AG04449 (cell line): ENCODE measurements around the gene SLCO2A1.
A peak's percentile ranks its signal among the peaks of the same experiment; 100 is the strongest.

Experiments
- CTCF ChIA-PET: fragments of 350-600 bp; formaldehyde crosslinking; extraction: SDS; loops from one replicate; lab custom pipeline; 2021; ENCODE audit warnings: antibody characterized with exemption; lab: Yijun Ruan, JAX
- POLR2A ChIA-PET: fragments of 400-600, 350-600 bp; formaldehyde crosslinking; extraction: SDS; loops from one replicate; lab custom pipeline; 2020; ENCODE audit warnings: antibody characterized with exemption, inconsistent platforms; lab: Yijun Ruan, JAX
- DNase-seq: peaks from one replicate; pipeline ENCODE4 v3.0.0-alpha.2; 2010; ENCODE audit warnings: low read depth, low spot score
- H3K4me3 ChIP-seq: 2 replicates; pipeline ENCODE4 v1.5.1; 2011; ENCODE audit warnings: low read depth, mild to moderate bottlenecking, control low read depth, low read length
- TF ChIP-seq, protein P1 (sequence below): IDR thresholded peaks from one replicate; pipeline ENCODE4 v1.5.1; 2011; ENCODE audit warnings: mild to moderate bottlenecking, moderate library complexity, low read length, control low read depth, inconsistent platforms; ENCODE audit not compliant: insufficient read depth; ENCODE audit errors: missing control alignments

The SLCO2A1 gene

DNA sequence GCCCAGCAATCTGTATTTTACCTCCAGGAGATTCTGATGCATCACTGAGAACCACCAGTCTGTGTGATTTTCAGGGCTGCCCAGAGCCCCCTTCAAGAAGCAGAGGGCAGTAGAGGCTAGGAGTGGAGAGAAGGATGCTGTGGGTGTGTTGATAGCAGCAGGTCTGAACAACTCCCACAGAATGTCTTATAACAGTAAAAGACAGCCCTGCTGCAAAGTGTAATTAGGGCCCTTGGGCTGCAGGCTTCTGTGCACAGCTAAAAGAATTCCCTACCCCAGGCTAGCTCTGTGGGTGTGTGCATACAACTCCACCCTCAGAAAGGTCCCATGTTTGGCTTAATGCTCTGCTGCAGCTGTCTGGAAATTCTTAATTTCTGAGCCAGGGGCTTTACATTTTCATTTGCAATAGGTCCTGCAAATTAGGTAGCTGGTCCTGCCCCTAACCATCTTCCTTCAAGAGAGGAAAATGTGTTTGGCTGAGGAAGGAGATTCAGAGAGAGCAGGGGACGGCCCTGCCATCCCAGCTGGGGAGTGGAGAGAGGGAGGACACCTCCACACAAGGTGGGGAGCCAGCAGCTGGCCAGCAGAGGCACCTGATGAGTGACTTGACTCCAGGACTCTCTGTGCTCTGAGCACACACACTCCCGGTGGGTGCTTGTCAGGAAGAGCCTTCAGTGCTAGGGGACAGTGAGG is 90.8 kb downstream of the SLCO2A1 start:
- ChIA-PET CTCF (interaction anchor here (1.2 to 3.8 kb wide), 3 partner anchors 8 to 273 kb away, joined by 4 to 11 read pairs (median 10); no protein-coding TSS in a partner anchor), POLR2A (no interaction called here)
- no peak overlapping the region for H3K4me3 ChIP-seq
- TF ChIP-seq, protein P1, sequence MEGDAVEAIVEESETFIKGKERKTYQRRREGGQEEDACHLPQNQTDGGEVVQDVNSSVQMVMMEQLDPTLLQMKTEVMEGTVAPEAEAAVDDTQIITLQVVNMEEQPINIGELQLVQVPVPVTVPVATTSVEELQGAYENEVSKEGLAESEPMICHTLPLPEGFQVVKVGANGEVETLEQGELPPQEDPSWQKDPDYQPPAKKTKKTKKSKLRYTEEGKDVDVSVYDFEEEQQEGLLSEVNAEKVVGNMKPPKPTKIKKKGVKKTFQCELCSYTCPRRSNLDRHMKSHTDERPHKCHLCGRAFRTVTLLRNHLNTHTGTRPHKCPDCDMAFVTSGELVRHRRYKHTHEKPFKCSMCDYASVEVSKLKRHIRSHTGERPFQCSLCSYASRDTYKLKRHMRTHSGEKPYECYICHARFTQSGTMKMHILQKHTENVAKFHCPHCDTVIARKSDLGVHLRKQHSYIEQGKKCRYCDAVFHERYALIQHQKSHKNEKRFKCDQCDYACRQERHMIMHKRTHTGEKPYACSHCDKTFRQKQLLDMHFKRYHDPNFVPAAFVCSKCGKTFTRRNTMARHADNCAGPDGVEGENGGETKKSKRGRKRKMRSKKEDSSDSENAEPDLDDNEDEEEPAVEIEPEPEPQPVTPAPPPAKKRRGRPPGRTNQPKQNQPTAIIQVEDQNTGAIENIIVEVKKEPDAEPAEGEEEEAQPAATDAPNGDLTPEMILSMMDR = no peak
- no peak for DNase-seq

GRCh38 chr3:133937756-133938601 is 91.7 kb downstream of the SLCO2A1 start:
- DNase-seq = peak; percentile 38
- TF ChIP-seq, protein P1 = no peak
- POLR2A ChIA-PET = no interaction called here
- CTCF ChIA-PET = interaction anchor here (1.4 to 3.8 kb wide), 4 partner anchors 10 to 274 kb away, joined by 10 to 16 read pairs (median 12); no protein-coding TSS in a partner anchor
- no peak overlapping the region for H3K4me3 ChIP-seq

- POLR2A ChIA-PET = no interaction called here
- TF ChIP-seq, protein P1 = no peak
- DNase-seq = no peak
- CTCF ChIA-PET = interaction anchor here (1.5 to 3.8 kb wide), 4 partner anchors 9 to 275 kb away, joined by 3 to 16 read pairs (median 12); no protein-coding TSS in a partner anchor
- no peak overlapping the region for H3K4me3 ChIP-seq
Measured at GRCh38 chr3:133937061-133937686, 92.6 kb downstream of the SLCO2A1 start.

- H3K4me3 ChIP-seq = no peak overlapping the region
- ChIA-PET POLR2A (interaction anchor here (0.7 kb wide), 1 partner anchor 49 kb away, joined by 3 read pairs; no protein-coding TSS in a partner anchor), CTCF (interaction anchor here (1.5 to 3.8 kb wide), 4 partner anchors 8 to 276 kb away, joined by 3 to 16 read pairs (median 12); no protein-coding TSS in a partner anchor)
- TF ChIP-seq, protein P1 = no peak
- DNase-seq = no peak
Measured at GRCh38 chr3:133935843-133936769, 93.6 kb downstream of the SLCO2A1 start.

GRCh38 chr3:133934996-133935842 is 94.5 kb downstream of the SLCO2A1 start:
- DNase-seq = no peak
- TF ChIP-seq, protein P1 = no peak
- no peak overlapping the region for H3K4me3 ChIP-seq
- ChIA-PET POLR2A (no interaction called here), CTCF (interaction anchor here (2.1 kb wide), 1 partner anchor 277 kb away, joined by 12 read pairs; no protein-coding TSS in a partner anchor)
